DND-41 (cell line): ENCODE results near the gene LETM1.

Source experiments
- CTCF ChIP-seq: IDR thresholded peaks from 2 replicates; pipeline ENCODE4 v1.5.1; 2012; ENCODE audit warnings: borderline replicate concordance, low read length, moderate library complexity, mild to moderate bottlenecking; ENCODE audit not compliant: poor library complexity, severe bottlenecking; ENCODE audit errors: extremely low read depth
- EZH2 ChIP-seq: IDR thresholded peaks from 3 replicates; pipeline ENCODE4 v1.6.1; 2012; ENCODE audit warnings: borderline replicate concordance, low read depth, mild to moderate bottlenecking, moderate library complexity, low read length, inconsistent platforms; ENCODE audit not compliant: severe bottlenecking

- no peak for TF ChIP-seq CTCF
- TF ChIP-seq EZH2 = no peak
Measured at GRCh38 chr4:1851575-1852410, 4.2 kb downstream of the LETM1 start.
